Activated CD4-positive, CD25-positive, alpha-beta regulatory T cell treated with anti-CD3 and anti-CD28 coated beads, Interleukin-2, amount 50 U/mL, for 24 hours (primary cell): ENCODE results near the gene RGN.
A peak's percentile ranks its signal among the peaks of the same experiment; 100 is the strongest.
"Not testable (repeated sequence)": the region's sequence is repeated elsewhere in the genome, so short reads cannot be mapped to it uniquely, and the experiment has no call there.

ENCODE experiments used
- ATAC-seq, 2 donors: fragments of 150-1000 bp; cut with Tn5 transposase; one replicate each; pipeline ENCODE4 v1.10.0; 2021; ENCODE audit warnings: mild to moderate bottlenecking in 1 of 2, moderate library complexity in 1 of 2

RGN gene

GRCh38 chrX:47124466-47124865 is 46.2 kb downstream of the RGN start:
- ATAC-seq, result not testable (repeated sequence)

- ATAC-seq, result peak; percentile 99 to 100
Measured at GRCh38 chrX:47129157-47129898, 51.1 kb downstream of the RGN start.

GRCh38 chrX:47129899-47130358 is 51.7 kb downstream of the RGN start:
- no peak for ATAC-seq

GRCh38 chrX:47133493-47133892 is 55.2 kb downstream of the RGN start:
- ATAC-seq, result no peak

GRCh38 chrX:47135650-47136049 is 57.4 kb downstream of the RGN start:
- ATAC-seq, result not testable (repeated sequence)

GRCh38 chrX:47138171-47138570 is 59.9 kb downstream of the RGN start:
- ATAC-seq, result no peak
